PC-3 (cell line): ENCODE results near the gene CERK.

Source experiments
- CTCF ChIP-seq: fragments of 300-600 bp; sonication (generic); conservative IDR thresholded peaks from 2 replicates; pipeline ENCODE4 v1.5.1; 2017; ENCODE audit warnings: antibody characterized with exemption, low read depth, mild to moderate bottlenecking, low read length
- EZH2phosphoT487 ChIP-seq: fragments of 300-600 bp; sonication (generic); IDR thresholded peaks from 2 replicates; pipeline ENCODE4 v1.6.1; 2018; ENCODE audit warnings: mild to moderate bottlenecking, antibody characterized with exemption, low read length, borderline replicate concordance

- no peak for TF ChIP-seq CTCF
- no peak for TF ChIP-seq EZH2phosphoT487
Measured at GRCh38 chr22:46637711-46638600, 100.1 kb downstream of the CERK start.
